ENCODE results near the gene GLDN. TPM values are rescaled to one million over a fixed set of nuclear protein-coding genes. Genes with fewer than 3 reads are reported as not detected.

The GLDN gene
- total RNA-seq, 6 experiments from 2014 or later: not detected

GRCh38 chr15:51447855-51448621, 106.6 kb downstream of the GLDN start:
- Mint-ChIP-seq H3K9me3 (no peaks in the 10 kb centered on the region), H3K4me3 (no peak overlapping the region), H3K27me3 (ENCODE audit: insufficient read depth) (0 out of 2 replicates have a peak, but pooled peaks cover 2% of the 10 kb centered on the region), H3K4me1 (ENCODE audit: low read depth) (peaks cover 11% of the 10 kb centered on the region), H3K36me3 (ENCODE audit: low read depth) (peaks cover 22% of the 10 kb centered on the region), H3K27ac (no peak overlapping the region)
- DNase-seq: no peak
- TF ChIP-seq CTCF (IDR thresholded peaks at IDR 0.05): no peak

- Mint-ChIP-seq H3K4me1 (ENCODE audit: low read depth) (peaks cover 11% of the 10 kb centered on the region), H3K9me3 (no peaks in the 10 kb centered on the region), H3K27ac (no peak overlapping the region), H3K27me3 (ENCODE audit: insufficient read depth) (0 out of 2 replicates have a peak, but pooled peaks cover 2% of the 10 kb centered on the region), H3K4me3 (no peak overlapping the region), H3K36me3 (ENCODE audit: low read depth) (peaks cover 22% of the 10 kb centered on the region)
- DNase-seq: no peak
- no peak for TF ChIP-seq CTCF (IDR thresholded peaks at IDR 0.05)
Observed at GRCh38 chr15:51448622-51449399, 107.4 kb downstream of the GLDN start.

- TF ChIP-seq CTCF (IDR thresholded peaks at IDR 0.05): no peak
- DNase-seq: no peak
- H3K36me3 Mint-ChIP-seq (ENCODE audit: low read depth): peaks cover 22% of the 10 kb centered on the region
- 0 out of 2 replicates have a peak, but pooled peaks cover 2% of the 10 kb centered on the region for H3K27me3 Mint-ChIP-seq (ENCODE audit: insufficient read depth)
- peaks cover 11% of the 10 kb centered on the region for H3K4me1 Mint-ChIP-seq (ENCODE audit: low read depth)
- H3K27ac Mint-ChIP-seq: no peak overlapping the region
- no peaks in the 10 kb centered on the region for H3K9me3 Mint-ChIP-seq
- no peak overlapping the region for H3K4me3 Mint-ChIP-seq
Observed at GRCh38 chr15:51450001-51450400, 108.5 kb downstream of the GLDN start.

Small RNAs within 50 kb of the gene (microRNA-seq; reads per million reads assigned to microRNA genes)
- gene MIR7973-1 (not detected), gene MIR7973-2 (not detected)

Other genes starting within 250 kb of the GLDN start
- gene TNFAIP8L3, start 246.7 kb upstream of the GLDN start, total RNA-seq (2021; fragmentation: NEBNext Ultra II Directional; extraction: Animal tissue kit (Norgen Biotek cat#: 25700)): under 1 TPM; 0.17 to 0.57 (median 0.23) TPM
- gene CYP19A1, start 3.1 kb upstream of the GLDN start, total RNA-seq (2021; fragmentation: NEBNext Ultra II Directional; extraction: Animal tissue kit (Norgen Biotek cat#: 25700)): under 1 TPM in 1 of 6 experiments, not detected in 5; 0.57 TPM

All from HFFc6 (cell line).